NCI-H345 (cell line): ENCODE measurements around the gene SCFD2.

Experiments
- DNase-seq: peaks from one replicate; lab custom pipeline; 2025; lab: John Stamatoyannopoulos, UW

Gene SCFD2

DNA sequence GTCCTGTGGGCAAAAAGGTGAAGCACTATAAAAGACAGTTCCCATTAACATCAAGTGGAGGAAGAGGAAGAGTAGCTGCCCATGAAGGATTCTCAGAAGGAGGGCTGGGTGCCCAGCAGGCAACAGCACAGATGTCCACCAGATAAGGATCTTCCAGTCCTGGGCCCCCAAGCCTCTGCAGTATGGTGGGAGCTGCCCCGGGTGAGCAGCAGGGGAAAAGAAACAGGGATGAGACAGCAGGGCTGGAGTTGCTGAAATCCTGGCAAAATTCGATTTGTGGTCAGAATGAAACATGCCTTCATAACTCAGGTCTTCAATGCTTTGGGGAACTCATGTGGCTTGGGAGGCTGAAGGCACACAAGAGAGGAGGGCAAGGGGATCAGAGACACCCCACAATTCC, 409.2 kb downstream of the SCFD2 start:
- DNase-seq: no peak

DNA sequence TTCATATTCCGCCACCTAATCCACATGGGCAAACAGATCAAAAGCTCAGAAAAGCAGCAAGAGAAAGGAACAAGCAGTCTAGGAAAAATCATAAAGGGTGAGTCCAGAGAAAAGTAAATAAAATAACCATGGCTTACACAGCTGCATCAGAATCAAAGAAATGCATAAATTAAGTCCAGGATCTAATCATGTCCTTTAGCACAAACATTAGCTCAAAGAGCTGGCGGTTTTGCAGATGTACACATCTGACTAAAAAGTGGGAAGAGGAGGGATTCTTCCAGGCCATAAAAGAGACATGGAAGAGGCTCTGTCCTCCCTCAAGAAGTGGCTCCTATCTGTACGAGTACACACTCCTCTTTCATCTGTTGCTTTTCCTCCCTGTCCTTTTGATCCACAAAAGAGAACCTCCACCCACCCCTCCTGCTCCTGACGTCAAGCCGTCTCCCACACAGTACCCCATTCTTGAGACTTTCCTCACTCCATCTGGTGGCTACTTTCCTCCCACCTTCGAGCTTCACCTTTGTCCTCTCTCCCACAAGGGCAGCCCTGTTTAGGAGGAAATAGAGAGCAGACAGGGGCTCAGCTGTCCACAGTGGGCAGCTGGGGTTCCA, 411.2 kb downstream of the SCFD2 start:
- DNase-seq: no peak

DNA sequence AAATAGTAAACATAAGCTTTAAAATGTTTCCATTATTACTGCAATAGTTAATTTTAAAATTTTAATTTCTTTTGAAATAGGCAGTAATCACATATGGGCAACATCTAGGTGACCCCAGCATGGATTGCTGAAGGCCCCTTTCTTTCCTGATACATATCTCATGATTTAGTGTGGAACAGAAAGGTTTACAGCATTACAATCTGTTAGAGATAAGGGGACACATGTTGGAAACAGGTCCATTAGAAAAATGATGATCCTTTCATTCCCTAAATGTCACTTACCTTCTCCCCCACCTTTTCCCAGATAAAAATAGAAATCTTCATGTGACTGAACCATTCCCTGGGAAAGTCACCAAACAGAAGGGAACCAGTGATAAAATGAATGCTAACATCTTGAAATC, 413.3 kb downstream of the SCFD2 start:
- no peak for DNase-seq

DNA sequence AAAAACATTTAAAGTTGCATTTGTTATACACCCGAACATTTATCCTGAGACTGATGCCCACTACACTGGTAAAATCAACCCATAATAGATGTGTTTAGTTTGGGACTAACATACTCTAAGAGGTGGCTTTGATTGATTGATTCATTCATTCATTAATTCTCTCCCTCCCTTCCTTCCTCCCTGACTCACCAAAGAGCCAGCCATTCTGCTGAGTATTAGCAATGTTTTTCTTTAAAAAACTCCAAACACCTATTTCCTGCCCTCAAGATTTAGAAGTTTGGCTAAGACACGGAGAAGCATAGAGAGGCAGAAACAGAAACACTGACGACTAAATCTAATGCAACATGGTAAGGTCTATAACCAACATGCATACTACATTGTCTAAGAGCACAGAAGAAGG, 414.8 kb downstream of the SCFD2 start:
- DNase-seq: no peak

DNA sequence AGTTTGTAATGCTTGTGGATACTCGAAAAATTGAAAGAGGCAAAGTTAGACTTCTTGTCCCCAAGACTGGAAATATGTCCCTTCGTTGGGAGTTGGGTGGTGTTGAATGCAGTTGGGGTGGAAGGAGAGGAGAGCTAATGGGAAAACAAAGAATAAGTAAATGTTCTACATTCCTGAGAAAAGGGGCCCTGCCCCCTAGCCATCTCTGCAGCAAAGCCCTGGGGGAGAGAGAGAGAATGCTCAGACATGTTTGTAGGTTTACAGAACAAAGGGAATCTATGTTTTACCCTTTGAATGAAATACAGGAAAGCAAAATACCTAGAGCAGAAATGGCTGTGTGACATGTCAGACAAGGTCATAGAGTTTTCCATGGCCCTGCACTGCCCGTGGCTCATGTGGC, 415.6 kb downstream of the SCFD2 start:
- DNase-seq: no peak

- DNase-seq: peak; percentile 14
Observed at GRCh38 chr4:52949336-52949735, 416.5 kb downstream of the SCFD2 start.

- no peak for DNase-seq
Observed at GRCh38 chr4:52948057-52948423, 417.8 kb downstream of the SCFD2 start.

DNA sequence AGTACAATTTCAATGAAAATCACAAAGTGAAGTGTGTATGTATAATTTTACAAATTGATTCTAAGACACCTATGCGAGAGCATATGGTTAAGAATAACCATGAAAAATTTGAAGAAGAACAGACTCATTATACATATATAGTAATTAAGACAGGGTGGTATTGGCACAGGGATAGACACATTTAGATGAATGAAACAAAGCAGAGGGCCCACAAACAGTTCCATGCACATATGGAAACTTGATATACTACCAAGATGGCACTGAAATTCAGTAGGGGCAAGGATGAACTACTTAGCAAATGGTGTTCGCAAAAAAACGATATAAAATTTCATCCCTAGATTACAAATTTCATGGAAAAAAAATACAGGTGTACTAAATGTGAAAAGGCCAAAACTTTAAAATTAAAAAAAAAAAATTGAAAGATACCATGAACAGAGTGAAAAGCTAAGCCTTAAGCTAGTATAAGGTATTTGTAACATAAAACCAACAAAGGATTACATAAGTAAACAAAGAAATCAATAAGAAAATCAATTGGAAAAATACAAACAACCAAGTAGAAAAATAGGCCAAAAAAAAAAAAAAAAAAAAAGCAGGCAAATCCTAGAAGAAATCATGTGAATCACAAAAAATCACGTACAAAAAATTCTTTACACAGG, 418.3 kb downstream of the SCFD2 start:
- no peak for DNase-seq

DNA sequence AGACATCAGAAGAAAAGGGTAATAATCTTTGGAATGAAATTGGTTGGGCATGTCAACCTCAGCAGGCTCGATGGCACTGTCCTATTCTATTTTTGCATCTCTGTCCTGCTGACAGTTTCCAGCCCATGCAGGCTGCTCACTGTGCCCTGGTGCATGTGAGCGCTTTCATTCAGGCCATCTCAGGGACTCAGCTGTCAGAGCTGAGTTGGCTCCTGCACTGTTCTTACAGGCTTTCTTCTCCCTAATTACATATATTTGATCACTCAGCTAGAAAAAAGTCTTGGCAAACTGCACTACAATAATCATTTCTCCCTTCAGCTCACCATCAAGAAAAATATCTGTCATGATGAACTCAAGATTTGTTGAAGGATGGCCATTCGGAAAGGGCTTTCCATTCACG, 419.0 kb downstream of the SCFD2 start:
- no peak for DNase-seq

DNA sequence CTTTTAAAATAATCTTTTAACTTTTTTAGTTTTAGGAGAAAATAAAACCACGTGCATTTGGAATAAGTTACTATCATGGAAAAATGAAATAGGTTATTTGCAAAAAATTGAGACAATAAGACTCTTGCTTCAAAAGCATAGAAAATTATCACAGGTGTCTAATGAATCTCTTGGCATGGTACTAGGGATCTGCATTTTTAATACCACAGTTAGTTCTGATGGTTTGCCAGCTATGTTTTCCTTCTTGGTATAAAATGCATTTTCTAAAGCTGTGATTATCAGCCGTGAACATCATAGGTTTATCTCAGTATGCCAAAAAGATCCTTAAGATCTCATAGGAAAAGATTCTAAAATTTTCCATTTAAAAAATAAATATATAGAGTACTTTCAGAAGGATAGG, 419.9 kb downstream of the SCFD2 start:
- no peak for DNase-seq

DNA sequence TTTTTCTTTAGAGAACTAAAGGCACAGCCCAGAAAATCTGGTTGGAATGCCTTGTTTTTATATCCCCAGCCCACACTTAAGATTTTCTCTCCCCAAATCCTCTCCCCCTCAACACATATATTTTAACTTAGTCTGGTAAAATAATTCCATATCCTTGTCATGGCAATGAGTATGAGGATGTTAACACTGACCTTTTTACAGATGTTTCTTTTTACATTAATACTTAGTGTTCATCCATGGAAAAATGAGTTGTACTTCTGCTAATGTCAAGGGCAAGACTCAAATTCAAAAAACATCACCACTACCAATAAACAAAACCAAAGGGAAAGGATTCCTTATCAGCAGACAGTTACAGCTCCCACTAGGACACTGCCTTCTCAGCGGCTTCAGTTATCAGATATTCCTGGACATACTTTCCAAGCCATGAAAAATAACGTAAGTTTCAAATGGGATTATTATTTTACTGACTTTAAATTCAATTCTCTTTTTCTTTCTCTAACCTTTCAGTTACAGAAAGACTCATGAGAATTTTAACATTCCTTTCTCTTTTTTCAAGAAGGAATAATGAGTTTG, 420.4 kb downstream of the SCFD2 start:
- no peak for DNase-seq

DNA sequence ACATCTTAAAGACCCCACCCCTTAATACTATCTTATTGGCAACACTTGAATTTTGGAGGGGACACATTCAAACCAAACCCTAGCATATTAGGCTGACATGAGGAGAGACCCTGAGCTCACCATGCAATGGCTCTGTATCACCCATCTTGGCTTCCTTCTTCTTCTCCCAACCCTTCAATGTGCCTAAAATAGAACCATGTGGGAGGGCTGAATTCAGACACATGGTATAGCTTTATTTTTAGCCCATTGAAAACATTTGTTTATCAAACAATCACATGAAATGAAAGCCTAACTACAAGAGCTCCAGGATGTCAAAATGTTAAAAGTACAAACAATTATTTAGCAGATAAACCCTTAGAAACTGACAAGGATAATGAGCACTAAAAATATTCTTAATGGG, 422.2 kb downstream of the SCFD2 start:
- no peak for DNase-seq

GRCh38 chr4:52942936-52943335, 422.9 kb downstream of the SCFD2 start:
- DNase-seq: no peak

GRCh38 chr4:52941450-52941849, 424.4 kb downstream of the SCFD2 start:
- DNase-seq: no peak

DNA sequence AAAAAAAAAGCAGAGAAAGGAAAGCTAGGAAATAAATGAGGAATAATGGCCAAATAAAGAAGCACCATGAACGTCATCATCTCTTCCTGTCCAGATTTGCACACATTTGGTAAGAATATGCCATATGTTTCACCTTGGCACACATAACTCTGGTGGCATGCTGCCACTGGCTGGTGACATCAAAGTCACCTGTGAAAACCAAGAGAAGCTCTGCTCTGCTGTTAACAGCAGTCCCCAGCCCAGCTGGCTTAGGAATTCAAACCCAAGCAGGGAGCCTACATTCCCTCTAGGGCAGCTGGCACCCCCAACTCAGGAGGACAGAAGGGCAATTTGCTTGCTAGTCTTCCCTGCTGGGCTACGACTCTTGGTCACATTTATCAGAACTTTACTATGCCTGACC, 426.1 kb downstream of the SCFD2 start:
- no peak for DNase-seq

- DNase-seq: no peak
Observed at GRCh38 chr4:52939325-52939724, 426.5 kb downstream of the SCFD2 start.

GRCh38 chr4:52937829-52938228, 428.0 kb downstream of the SCFD2 start:
- no peak for DNase-seq

DNA sequence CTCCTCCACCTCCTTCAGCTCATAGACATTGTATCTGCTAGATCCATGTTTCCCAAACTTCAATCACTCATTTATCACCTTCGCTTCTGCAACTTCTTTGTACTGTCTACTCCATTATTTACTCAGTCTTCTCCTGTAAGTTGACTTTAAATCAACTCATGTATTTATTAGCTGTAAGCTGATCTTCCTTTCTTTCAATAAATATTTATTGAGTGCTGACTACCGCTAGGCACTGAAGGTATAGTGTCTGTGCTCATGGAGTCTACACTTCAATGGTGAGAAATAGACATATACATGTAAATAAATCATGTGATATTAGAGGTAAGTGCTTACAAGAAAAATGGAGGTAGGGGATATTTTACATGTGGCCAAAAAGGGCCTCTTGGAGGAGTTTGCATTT, 429.1 kb downstream of the SCFD2 start:
- DNase-seq: no peak

- no peak for DNase-seq
Observed at GRCh38 chr4:52935317-52935716, 430.5 kb downstream of the SCFD2 start.

GRCh38 chr4:52933738-52934137, 432.1 kb downstream of the SCFD2 start:
- DNase-seq: no peak

DNA sequence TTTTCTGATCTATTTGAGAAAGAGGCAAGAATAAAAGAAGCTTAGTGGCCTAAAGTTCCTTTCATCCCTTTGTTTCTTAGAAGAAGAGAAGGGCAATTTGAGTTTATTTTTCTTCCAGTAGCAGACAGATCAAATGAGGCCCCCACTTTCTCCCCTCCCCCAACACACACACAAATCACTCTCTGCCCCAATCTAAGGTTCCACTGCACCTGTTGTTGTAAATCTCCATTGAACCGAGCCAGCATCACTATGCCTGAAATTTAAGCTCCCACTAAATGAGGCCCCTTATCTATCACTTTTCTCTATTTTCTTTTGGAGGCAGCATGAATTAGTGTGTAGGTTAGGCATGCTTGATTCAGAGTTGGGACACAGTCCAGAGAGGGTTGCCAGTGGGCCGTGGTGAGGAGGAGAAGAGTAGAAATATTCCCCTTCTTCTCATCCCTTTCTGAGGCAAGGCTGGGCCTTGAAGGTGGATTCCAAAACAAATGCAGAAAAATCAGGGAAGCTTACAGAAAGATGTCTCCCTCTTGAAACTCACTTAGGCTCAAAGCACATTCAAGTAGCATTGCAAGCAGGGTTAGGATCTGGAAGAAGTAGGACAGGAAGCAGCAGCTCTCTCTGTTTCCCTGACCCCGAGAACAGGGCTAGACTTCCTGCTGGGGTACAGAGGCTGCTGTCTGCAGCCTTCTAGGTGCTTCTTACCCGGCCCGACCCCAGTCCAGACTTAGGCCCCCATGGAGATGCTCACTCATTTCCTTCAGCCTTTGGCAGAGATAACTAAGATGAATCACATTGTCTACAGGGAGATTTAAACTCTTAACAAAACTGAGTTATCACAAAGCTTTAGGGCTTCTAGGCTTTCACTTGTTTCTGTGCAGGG, 433.0 kb downstream of the SCFD2 start:
- no peak for DNase-seq

GRCh38 chr4:52931243-52931642, 434.6 kb downstream of the SCFD2 start:
- peak; percentile 27 for DNase-seq
